ENCODE results near the gene PHLDA2. TPM values are rescaled to one million over a fixed set of nuclear protein-coding genes. Genes with fewer than 3 reads are reported as not detected.
A peak's percentile ranks its signal among the peaks of the same experiment; 100 is the strongest.

PHLDA2 gene
- total RNA-seq, 1 donor from 2014 or later: 1.3 TPM

DNA sequence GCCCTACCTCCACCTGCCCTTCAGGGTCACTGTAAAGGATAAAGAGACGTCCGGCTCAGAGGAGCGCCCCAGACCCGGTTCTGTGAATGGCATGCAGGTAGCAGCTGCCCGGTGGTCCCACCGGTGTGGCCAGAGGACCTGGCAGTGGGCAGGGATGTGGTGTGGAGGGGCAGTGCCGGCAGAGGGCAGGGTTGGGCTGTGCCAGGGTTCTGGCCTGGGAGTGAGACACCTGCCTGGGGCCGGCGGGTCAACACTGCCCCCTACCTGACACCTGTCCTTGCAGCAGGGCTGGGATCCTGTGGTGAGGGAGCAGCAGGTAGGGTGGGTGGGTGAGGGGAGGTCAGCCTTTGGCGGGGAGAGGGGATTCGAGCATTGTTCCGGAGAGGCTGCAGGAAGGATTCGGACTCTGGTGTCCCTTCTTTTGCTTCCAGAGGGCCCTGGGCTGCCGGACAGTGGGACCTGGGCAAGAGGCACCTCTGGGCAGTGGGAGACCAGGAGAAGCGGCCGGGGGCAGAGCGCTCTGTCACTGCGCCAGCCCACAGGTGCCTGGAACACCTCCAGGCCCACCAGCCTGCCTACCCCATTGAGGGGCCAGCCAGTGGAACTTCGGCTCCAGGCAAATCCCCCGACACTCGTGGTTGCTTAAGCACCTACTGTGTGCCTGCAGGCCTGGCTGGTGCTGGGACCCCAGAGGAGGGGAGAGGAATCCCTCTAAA is 1.6 kb upstream of the PHLDA2 start:
- peak; percentile 85 for ATAC-seq
- DNase-seq (ENCODE audit: low spot score): peak; percentile 87

DNA sequence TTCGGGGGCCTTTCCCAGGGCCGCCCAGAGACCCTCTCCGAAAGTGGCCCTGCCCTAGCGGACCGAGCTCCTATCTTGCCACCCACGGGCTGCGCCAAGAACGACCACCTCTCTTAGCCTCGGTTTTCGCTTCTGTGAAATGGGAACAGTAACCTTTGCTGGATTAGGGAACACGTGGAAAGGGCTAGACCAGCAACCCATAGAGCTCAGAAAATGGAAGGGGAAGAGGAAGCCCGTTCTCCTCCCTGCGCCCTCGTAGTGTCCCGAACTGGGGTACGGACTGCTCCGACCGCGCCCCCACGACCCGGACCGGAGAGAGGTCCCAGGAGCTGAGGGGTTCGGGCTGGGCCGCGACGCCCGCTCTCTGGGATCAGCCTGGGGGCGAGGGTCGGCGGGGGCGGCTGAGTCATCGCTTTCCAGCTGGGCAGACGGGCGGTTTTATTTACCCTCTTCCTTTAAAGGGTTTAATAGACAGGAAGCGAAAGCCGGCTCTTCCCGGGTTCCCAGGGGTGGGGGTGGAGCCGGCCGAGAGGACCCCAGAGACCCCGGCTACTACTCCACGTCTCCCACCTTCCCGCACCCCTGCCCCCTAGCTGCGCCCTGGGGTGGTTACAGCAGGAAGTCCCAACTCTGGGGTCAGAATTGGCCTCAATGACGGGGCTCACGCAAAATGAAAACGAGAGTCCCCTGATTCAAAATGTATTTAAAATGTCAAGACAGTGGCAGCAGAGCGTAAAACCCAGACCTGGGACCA is 907 bp upstream of the PHLDA2 start:
- DNase-seq (ENCODE audit: low spot score) (no peak), ATAC-seq (peak; percentile 5)

DNA sequence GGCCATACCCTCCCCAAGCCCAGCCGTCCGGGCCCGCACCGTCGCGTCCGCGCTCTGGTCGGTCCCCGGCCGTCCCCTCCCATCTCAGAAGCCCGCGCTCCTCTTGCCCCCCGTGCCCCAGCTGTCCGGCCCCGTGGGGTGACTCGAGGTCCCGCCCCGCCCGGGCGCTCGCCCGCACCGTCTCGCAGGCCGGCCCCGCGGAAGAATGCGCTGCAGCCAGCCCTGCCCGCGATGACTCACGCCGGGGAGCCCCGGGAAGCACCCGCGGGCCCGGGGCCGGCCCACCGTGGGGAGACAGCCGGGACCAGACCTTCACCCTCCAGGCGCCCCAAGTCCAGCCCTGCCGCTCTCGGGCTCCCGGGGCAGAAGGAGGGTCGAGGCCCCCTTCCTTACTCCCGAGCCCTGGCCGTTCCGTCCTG is 320 bp upstream of the PHLDA2 start:
- DNase-seq (ENCODE audit: low spot score) (no peak), ATAC-seq (peak; percentile 7)

DNA sequence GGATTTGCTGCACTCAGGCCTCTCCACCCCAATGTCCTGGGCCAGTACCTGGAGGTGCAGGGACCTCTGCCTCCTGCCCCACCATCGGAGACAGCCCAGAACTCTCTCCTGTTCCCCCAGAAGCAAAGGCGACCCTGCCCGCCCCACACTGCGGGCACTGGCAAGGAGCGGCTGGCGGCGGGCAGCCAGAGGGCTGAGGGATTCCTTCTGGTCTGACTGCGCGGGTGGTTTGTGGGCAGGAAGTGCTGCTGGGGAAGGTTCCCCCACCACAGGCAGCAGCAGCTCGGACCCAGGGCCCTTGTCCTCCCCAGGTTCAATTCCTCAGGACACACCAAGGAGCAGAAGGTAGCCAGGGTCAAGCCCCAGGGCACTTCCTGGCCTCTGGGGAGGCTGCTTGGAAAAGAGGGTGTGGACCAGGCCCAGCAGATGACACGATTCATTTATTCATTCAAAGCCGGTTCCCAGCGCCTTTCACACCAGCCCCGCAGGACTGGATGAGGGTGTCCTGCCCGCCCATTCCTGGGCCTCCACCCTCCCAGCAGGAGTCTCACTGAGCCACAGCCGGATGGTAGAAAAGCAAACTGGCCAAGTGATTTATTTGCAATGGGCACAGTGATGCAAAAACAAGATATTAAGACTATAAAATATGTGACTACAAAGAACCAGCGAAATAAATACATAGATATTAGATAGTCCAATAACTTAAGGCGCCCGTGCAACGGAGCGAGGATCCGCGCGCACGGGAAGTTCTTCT is 1.2 kb downstream of the PHLDA2 start:
- DNase-seq (ENCODE audit: low spot score) (no peak), ATAC-seq (no peak)

DNA sequence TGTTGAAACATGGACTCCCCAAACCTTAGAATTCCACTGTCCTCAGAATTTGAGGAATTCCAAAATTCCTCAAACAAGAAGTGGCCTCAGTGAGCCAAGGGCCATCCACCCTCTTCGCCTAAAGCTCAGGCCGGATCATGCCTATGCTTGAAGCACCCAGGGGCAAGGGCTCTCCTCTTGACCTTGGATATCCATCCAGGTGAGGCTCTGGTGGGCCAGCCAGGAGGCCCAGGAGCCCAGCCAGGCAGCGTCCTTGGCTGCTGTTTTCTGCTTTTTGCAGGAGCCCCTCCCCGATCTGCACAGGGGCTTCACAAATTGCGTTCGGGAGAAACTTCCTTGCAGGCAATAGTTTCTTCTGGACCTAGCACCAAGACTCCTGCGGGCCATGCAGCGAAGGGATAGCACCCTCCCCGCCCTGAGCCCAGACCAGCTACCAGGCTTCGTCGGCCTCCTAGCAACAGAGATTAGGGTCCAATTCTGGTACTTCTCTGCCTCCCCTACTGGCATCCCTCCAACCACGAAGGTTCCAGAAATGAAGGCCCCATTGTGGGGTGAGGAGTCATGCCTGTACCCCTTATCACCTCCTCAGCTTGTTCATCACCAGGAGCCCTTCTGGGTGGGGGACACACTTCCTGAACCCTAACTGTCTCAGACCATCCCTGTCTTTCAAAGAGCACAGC is 2.0 kb downstream of the PHLDA2 start:
- ATAC-seq (no peak), DNase-seq (ENCODE audit: low spot score) (no peak)

DNA sequence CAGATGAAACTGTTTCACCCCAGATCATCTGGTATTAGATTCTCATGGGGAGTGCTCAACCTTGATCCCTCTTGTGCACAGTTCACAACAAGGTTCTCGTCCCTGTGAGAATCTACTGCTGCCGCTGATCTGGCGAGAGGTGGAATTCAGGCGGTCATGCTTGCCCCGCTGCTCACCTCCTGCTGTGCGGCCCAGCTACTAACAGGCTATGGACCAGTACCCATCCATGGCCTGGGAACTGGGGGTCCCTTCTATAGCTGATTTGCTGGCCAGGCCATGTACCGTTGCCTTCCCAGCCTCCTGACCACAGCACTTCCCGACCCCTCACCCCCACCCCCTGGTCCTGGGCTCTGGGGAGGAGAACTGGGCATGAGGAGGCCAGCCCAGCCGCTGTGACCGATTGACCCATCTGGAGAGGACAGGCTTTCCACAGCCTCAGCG is 2.6 kb downstream of the PHLDA2 start:
- ATAC-seq: no peak
- DNase-seq (ENCODE audit: low spot score): no peak

DNA sequence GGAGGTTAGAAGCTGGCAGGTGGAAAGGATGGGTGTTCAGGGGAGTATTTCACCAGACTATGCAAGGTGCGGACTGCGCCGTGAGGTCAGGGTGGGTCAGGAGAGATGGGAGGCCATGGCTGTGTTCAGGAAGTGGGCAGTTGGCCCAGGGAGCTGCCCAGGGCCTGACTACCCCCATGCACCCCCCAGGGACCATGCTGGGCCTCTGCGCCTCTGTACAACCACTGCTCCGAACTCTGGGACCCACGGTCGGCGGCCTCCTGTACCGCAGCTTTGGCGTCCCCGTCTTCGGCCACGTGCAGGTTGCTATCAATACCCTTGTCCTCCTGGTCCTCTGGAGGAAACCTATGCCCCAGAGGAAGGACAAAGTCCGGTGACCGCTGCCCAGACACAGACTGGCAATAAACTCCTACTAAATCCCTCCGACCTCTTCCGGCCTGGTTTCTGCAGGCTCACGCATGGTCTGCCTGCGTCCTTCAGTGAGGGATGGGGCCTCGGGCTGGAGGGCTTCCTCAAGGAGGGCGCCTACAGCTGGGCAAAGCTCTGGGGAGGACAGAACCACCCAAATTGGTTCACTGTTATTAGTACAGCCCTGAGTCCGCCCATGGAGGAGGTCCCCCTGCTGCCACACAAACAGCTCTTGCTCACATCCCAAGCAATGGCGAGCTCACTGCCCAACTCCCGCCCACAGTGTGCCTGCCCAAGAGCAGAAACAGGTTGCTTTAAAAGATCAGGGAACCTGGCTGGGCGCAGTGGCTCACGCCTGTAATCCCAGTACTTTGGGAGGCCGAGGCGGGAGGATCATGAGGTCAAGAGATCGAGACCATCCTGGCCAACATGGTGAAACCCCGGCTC is 4.2 kb downstream of the PHLDA2 start:
- DNase-seq (ENCODE audit: low spot score): no peak
- peak; percentile 5 for ATAC-seq

DNA sequence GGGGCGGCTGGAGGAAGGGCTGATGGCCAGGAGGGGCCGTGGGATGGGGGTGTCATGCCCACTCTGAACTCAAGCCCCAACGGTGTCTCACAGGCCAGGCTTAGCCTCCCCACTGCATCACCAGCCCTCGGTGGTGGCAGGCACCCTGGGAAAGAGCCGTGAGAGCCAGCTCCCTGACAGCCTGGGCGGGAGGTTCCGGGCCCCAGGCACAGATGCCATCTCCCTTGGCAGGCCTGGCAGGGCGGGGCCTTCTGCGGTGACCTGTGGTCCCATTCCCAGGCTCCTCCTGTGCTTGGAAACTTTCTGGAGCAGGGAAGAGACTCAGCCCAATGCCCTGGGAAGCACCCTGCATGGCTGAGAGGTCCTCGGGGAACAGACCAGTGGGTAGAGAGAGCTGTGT is 4.8 kb downstream of the PHLDA2 start:
- DNase-seq (ENCODE audit: low spot score) (no peak), ATAC-seq (peak; percentile 14)

DNA sequence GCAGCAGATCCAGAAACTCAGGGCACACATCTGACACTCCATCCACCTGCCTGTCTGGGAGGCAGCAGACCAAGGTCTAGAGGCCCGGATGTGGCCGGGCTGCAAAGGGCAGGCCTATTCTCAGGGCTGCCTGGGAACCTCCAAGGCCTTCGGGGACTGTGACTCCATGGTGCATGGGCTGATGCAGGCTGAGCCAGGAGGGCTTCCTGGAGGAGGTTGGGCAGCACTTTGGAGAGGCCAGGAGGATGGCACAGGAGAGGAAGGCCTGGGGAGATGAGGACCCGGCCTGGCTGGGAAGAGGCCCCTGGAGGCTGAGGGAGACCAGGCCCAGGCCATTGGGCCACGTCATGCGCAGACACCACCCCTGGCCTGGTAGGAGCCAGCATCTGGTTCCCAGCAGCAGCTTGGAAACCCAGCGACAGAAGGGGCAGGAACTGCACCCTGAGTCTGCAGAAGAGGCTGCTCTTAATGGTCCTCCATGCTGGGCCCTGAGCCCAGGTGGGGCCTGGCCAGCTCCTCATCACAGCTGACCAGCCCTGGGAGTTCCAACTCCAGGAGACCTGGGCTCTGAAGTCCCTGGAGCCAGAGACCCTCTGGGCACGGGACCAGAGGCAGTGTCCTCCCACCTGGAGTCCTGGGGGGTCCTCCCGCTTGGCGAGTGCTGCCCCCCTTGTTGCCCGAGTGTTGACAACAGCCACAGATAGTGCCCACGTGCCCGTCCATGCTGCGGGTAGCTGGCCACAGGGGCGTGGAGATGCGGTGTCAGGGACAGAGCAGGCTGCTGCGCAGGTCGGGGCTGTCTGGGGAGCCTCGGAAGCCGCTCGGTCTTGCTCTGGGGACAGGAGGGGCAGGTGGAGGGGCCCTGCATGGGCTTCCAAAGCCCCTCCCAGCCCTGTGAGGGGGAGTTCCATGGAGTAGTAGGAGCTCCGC is 5.5 kb downstream of the PHLDA2 start:
- ATAC-seq (no peak), DNase-seq (ENCODE audit: low spot score) (no peak)

DNA sequence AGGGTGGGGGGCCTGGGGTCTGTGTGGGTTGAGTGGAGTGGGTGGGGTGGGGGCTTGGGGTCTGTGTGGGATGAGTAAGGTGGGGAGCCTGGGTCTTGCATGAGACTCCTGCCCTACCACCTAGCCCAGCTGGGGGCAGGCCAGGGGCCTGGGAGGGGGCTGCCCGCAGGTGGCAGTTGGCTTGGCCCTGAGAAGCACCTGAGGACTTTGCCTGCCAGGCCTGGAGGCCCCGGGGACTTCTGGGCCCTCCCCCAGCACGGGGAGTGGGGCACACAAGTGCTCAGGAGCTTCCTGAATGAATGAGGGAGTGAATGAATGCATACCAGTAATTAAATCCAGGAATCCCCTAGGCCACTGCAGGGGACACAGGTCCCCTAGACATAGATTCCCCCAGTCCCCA is 6.6 kb downstream of the PHLDA2 start:
- ATAC-seq (no peak), DNase-seq (ENCODE audit: low spot score) (no peak)

DNA sequence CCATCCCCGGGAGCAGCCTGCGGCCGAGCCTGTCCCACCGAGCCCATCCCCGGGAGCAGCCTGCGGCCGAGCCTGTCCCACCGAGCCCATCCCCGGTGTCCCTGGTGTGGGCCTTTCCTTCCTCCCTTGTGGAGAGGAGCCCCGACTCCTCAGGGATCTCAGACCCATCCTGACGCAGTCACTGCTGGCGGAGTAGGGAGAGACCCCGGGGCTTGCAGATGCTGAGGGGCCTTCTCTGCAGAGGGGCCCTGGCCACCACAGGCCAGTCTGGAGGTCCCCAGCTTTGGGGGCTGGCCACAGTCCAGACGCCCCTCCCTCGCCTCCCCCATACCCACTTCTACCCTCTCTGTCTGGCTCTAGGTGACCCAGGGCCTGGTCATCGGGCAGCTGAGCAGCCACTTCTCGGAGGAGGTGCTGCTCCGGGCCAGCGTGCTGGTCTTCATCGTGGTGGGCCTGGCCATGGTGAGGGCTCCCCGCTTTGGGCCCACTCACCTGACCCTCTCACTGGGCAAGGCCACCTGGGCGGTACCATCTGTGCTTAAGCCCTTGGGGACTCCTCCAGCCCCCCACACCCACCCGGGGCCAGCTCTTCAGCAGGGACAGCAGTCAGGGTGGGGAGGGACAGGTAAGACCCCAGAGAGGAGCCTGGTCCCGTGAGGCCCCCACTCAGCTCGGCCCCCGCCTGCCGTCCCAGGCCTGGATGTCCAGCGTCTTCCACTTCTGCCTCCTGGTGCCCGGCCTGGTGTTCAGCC is 7.3 kb downstream of the PHLDA2 start:
- ATAC-seq (no peak), DNase-seq (ENCODE audit: low spot score) (no peak)

DNA sequence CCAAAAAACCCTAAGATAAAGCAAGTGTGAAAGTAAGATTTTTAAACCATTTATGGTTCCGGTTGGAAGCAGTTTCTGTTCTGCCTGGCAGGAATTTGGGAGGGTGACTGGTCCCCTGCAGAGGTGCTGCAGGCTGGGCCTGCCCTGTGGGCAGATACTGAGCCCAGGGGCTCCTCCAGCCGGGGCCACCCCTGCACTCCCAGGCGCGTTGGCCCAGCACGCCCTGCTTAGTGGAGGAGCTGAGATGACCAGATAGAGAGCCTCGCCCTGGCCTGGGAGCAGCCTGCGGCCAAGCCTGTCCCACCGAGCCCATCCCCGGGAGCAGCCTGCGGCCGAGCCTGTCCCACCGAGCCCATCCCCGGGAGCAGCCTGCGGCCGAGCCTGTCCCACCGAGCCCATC is 8.0 kb downstream of the PHLDA2 start:
- no peak for DNase-seq (ENCODE audit: low spot score)
- no peak for ATAC-seq

DNA sequence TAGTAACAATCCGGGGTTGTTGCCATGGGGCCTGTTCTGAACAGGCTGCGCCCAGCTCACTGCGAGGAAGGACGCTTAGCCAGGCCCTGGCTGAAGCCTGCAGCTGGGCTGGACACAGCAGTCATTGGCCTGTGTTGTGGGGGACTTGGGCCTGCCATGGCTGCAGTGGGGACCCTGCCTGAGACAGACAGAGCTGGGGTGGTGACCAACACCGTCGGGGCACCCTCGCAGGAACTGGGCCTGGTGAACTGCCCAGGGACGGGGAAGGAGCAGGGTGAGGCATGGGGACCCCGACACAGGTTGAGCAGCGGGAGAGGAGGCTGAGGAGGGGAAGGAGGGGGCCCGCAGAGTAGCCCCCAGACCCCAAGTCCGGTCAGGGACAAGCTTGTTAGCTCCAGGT is 8.9 kb downstream of the PHLDA2 start:
- DNase-seq (ENCODE audit: low spot score): no peak
- ATAC-seq: no peak

DNA sequence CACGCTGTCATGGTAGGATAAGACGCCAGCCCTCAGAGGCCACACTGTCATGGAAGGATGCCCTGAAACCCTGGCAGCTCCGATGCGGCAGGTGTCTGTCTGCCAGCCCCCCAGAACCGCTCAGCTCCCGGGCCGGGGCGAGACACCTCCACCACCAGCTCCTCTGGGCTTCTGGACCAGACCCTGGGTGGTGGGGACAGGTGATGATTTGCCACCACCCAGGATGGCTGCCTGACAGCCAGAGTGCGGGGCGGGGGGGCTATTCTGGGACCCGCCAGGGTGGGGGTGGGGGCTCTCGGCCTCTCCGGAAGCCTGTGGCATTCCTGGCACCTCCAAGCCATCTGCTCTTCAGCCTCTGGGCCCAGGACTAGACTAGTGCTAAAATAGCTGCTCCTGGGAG is 9.4 kb downstream of the PHLDA2 start:
- ATAC-seq (no peak), DNase-seq (ENCODE audit: low spot score) (no peak)

DNA sequence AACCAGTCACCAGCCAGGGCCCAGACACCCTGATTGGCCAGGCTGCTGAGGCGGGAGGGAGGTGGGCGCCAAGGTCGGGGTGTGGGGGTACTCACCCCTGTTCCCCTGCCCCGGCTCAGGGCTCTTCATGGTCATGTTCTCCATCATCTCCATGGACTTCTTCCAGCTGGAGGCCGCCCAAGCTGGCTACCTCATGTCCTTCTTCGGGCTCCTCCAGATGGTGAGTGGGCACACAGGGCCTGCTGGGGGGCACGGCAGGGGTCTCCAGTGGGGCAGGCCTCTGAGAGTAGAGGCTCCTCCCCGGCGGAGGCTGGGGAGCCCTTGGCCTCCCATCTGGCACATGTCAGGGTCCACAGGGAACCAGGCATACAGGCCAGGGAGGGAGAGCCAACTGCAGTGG is 10.0 kb downstream of the PHLDA2 start:
- ATAC-seq (no peak), DNase-seq (ENCODE audit: low spot score) (no peak)

DNA sequence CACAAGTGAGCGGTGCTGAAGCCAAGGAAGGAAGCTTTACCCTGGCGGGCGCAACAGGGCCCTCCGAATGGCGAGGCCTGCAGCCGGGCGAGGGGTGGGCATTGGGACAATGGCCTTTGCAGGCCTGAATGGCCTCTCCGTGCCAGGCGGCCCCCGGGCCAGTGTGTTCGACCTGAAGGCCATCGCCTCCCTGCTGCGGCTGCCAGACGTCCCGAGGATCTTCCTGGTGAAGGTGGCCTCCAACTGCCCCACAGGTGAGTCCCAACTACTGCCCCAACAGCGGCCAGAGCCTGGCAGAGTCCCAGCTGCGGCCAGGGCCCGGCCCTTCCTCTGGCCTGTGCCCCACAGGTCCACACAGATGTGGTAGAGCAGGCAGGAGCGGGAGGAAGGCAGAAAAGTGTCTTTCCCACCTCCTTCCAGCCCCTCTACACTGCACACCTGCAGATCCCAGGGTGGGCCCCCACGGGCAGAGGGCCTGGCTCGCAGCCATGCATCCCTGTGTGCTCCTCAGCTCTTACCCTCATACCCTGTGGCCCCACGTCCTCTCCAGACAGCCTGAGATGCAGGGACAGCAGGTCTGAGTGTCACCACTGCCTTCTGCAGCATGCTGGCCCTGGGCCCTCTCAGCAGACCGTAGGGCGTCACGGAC is 11.3 kb downstream of the PHLDA2 start:
- no peak for DNase-seq (ENCODE audit: low spot score)
- ATAC-seq: no peak

DNA sequence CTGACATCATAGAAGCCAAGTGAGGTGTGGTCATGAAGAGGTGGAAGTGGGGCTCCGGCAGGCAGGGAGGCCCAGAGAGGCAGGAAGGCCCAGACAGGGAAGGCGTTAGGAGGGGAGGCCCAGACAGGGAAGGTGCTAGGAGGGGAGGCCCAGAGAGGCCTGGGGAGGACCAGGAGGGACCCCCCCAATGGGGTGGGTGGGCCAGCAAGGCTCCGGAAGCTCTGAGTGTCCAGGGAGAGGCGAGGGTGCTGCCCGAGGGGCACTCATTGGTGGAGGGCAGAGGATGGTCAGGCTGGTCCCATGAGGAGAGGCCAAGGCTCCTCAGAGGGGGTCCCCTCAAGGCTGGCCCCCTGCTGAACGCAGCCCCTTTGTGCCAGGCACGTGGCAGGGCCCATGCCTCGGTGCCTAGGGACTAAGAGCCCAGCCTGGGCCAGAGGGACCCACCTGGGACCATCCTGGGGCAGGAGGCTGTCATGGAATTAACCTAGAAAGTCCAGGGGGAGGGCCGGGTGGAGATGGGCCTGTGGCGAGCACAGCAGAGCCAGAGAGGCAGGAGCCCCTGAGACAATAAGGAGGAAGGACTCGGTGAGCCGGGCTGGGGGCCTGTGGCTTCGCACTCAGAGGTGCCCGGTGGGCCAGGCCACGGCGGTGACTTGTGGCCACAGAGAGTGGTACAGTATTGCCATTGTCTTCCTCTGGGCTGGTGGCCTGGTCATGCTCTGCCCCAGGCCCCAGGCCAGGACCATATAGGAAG is 12.2 kb downstream of the PHLDA2 start:
- DNase-seq (ENCODE audit: low spot score) (no peak), ATAC-seq (no peak)

All from left lobe of liver (tissue), 2 donors.